Panc1 (cell line): ENCODE results near the gene FAM83F.

Source experiments
- CTCF ChIP-seq: fragments of 450-650 bp; IDR thresholded peaks from 2 replicates; pipeline ENCODE4 v1.5.1; 2017; ENCODE audit warnings: mild to moderate bottlenecking
- POLR2AphosphoS5 ChIP-seq: IDR thresholded peaks from 2 replicates; pipeline ENCODE4 v1.6.1; 2012; ENCODE audit warnings: mild to moderate bottlenecking, low read depth, low read length, moderate library complexity
- SIN3A ChIP-seq: IDR thresholded peaks from 2 replicates; pipeline ENCODE4 v1.6.1; 2012; ENCODE audit warnings: low read depth, mild to moderate bottlenecking, low read length, moderate library complexity, borderline replicate concordance; ENCODE audit not compliant: insufficient read depth

GRCh38 chr22:40004836-40005235 is 10.1 kb downstream of the FAM83F start:
- TF ChIP-seq CTCF (no peak), POLR2AphosphoS5 (no peak), SIN3A (no peak)
